ENCODE data around the gene FSHB. TPM values are rescaled to one million over a fixed set of nuclear protein-coding genes. Genes with fewer than 3 reads are reported as not detected.
"Not testable (repeated sequence)": the region's sequence is repeated elsewhere in the genome, so short reads cannot be mapped to it uniquely, and the experiment has no call there.

Gene FSHB
- total RNA-seq, 2 donors from 2014 or later = not detected

DNA sequence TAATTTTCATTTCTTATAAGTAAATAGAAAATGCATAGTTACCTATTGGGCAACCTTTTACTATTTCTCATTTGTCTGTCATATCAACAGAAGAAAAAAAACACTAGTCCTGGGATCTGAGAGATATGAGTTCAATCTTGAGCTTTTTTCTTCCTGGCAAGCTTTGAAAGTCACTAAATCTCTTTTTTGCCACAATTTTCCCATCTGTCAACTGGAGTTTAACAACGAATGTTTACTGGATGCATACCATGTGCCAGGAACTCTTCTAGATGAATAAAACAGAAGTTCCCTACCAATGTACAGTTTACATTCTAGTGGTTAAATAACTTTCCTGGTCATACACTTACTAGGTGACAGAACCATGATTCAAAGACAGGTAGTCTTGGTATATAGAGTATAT is 31.0 kb downstream of the FSHB start:
- Histone ChIP-seq H3K4me3 (no peak overlapping the region), H3K9me3 (no peaks in the 10 kb centered on the region), H3K27me3 (replicated peaks; ENCODE audit: insufficient read depth) (no peaks in the 10 kb centered on the region), H3K27ac (no peak overlapping the region), H3K4me1 (replicated peaks) (no peaks in the 10 kb centered on the region), H3K36me3 (no peaks in the 10 kb centered on the region)
- intact Hi-C loops (cut with DNase I) = no loop called here
- no peak for DNase-seq (ENCODE audit: low spot score)
- no peak for TF ChIP-seq POLR2AphosphoS5 (IDR thresholded peaks at IDR 0.05)
- WGBS = 59% methylated on average over 1 of the region's 1 CpG

DNA sequence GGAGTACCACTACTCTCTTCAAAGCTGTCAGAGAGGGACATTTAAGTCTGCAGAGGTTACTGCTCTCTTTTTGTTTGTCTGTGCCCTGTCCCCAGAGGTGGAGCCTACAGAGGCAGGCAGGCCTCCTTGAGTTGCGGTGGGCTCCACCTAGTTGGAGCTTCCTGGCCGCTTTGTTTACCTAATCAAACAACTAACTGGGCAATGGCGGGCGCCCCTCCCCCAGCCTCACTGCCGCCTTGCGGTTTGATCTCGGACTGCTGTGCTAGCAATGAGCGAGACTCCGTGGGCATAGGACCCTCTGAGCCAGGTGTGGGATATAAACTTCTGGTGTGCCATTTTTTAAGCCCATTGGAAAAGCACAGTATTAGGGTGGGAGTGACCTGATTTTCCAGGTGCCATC is 37.8 kb downstream of the FSHB start:
- H3K4me3 ChIP-seq; H3K36me3 ChIP-seq; intact Hi-C loops (cut with DNase I); H3K4me1 ChIP-seq (replicated peaks); H3K27me3 ChIP-seq (replicated peaks; ENCODE audit: insufficient read depth); H3K9me3 ChIP-seq; H3K27ac ChIP-seq; DNase-seq (ENCODE audit: low spot score): not testable (repeated sequence)
- 85% methylated on average over 9 of the region's 9 CpGs for WGBS

DNA sequence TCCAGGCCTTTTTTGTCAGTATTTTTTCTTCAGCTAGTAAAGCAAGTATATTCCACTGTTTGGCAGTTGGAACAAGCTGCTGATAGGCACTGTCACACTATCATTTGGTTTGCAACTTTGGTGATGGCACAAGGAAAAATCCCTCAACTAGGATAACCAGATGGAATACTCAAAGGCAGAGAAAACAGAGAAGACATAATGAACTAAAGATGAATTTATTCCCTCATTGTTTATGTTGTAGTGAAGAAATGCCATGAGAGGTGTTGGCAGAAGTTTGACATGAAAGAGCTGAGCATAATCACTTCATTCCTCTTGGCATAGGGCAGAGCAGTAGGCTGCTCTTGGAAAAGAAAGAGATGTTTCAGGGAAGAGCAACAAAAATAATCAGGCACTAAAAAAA is 39.9 kb downstream of the FSHB start:
- DNase-seq (ENCODE audit: low spot score) = no peak
- no peak overlapping the region for H3K27ac ChIP-seq
- no peaks in the 10 kb centered on the region for H3K27me3 ChIP-seq (replicated peaks; ENCODE audit: insufficient read depth)
- intact Hi-C loops (cut with DNase I) = no loop called here
- TF ChIP-seq POLR2AphosphoS5 (IDR thresholded peaks at IDR 0.05) (no peak), POLR2A (IDR thresholded peaks at IDR 0.05) (no peak)
- TF ChIP-seq, protein P1, sequence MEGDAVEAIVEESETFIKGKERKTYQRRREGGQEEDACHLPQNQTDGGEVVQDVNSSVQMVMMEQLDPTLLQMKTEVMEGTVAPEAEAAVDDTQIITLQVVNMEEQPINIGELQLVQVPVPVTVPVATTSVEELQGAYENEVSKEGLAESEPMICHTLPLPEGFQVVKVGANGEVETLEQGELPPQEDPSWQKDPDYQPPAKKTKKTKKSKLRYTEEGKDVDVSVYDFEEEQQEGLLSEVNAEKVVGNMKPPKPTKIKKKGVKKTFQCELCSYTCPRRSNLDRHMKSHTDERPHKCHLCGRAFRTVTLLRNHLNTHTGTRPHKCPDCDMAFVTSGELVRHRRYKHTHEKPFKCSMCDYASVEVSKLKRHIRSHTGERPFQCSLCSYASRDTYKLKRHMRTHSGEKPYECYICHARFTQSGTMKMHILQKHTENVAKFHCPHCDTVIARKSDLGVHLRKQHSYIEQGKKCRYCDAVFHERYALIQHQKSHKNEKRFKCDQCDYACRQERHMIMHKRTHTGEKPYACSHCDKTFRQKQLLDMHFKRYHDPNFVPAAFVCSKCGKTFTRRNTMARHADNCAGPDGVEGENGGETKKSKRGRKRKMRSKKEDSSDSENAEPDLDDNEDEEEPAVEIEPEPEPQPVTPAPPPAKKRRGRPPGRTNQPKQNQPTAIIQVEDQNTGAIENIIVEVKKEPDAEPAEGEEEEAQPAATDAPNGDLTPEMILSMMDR (IDR thresholded peaks at IDR 0.05) = no peak
- no peaks in the 10 kb centered on the region for H3K4me1 ChIP-seq (replicated peaks)
- no peak overlapping the region for H3K4me3 ChIP-seq
- no peaks in the 10 kb centered on the region for H3K36me3 ChIP-seq
- no peaks in the 10 kb centered on the region for H3K9me3 ChIP-seq

DNA sequence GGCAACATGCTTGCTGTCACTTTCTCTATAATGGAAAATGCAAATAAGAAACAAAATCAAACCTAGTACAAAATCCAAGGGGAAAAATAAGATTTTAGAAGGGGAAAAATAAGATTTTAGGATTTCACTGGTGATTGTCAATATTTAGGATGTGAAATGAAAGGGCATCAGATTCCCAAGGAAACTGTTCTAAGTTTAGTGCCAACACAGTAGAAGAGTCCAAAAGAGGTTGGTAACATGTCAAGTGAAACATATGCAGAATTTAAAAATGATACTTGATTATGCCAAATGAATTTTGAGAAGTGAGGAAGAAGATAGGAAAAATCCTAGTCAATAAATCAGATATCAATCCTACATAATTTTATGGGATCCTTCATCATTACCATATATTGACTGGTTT is 46.4 kb downstream of the FSHB start:
- H3K27ac ChIP-seq = no peak overlapping the region
- no peaks in the 10 kb centered on the region for H3K9me3 ChIP-seq
- TF ChIP-seq POLR2AphosphoS5 (IDR thresholded peaks at IDR 0.05) = no peak
- intact Hi-C loops (cut with DNase I) = no loop called here
- no peaks in the 10 kb centered on the region for H3K36me3 ChIP-seq
- no peak overlapping the region for H3K4me3 ChIP-seq
- DNase-seq (ENCODE audit: low spot score) = no peak
- H3K4me1 ChIP-seq (replicated peaks) = no peaks in the 10 kb centered on the region
- no peaks in the 10 kb centered on the region for H3K27me3 ChIP-seq (replicated peaks; ENCODE audit: insufficient read depth)

DNA sequence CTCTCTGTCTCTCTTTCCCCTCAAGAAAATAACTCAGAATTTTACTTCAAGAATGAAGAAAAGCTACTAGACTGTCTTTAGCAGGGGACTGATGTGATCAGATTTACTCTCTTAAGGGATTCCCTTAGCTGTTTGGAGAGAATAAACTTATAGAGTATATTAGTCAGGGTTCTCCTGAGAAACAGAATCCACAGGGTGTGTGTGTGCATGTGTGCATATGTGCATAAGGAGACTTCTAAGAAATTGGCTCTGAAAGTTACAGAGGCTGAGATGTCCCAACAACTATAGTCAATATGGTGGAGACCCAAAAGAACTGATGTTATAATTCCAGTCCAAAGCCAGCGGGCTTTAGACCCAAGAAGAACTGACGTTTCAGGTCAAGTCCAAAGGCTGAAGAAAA is 49.0 kb downstream of the FSHB start:
- Histone ChIP-seq H3K9me3 (no peaks in the 10 kb centered on the region), H3K27me3 (replicated peaks; ENCODE audit: insufficient read depth) (no peaks in the 10 kb centered on the region), H3K4me1 (replicated peaks) (no peaks in the 10 kb centered on the region), H3K27ac (no peak overlapping the region), H3K36me3 (no peaks in the 10 kb centered on the region), H3K4me3 (no peak overlapping the region)
- intact Hi-C loops (cut with DNase I) = no loop called here
- TF ChIP-seq POLR2A (IDR thresholded peaks at IDR 0.05) = no peak
- WGBS = 89% methylated on average over 2 of the region's 2 CpGs
- DNase-seq (ENCODE audit: low spot score) = no peak

DNA sequence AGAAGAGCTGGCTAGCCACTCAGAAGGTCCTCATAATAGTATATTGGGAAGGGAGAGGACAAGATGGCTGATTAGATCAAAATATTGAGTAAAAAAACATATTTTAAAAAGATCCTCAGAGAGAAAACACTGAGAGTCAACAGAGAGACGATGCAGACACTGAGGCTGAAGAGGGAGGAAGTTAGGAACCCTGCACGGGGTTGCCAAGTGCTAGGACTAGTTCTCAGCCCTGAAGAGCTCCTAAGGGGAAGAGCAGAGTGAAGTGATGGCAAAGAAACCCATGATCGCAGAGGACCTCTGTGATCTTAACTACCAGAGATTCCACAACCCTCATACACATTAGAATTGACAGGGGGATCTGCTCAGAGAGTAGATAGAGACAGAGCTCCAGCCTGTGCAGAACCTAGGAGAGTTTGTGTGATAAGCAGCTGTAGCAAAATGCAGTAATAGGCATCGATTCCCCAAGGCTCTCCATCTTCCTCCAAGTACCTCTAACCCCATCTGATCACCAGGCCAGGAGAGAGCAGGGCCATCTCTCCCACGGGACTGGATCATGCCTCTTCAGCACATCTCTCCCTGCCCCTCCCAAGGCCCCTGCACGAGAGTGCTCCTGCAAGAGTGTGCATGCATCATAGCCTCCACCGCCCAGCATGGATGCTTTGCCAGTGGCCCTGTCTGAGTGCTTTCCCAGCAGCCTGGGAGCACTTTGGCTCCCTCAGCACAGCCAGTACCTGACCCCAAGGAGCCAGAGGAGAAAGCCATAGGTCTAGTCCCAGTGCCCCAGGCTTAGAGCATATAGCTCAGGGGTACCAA is 50.9 kb downstream of the FSHB start:
- WGBS = 76% methylated on average over 7 of the region's 7 CpGs
- Histone ChIP-seq H3K36me3 (no peaks in the 10 kb centered on the region), H3K4me1 (replicated peaks) (no peaks in the 10 kb centered on the region), H3K27ac (no peak overlapping the region), H3K9me3 (no peaks in the 10 kb centered on the region), H3K27me3 (replicated peaks; ENCODE audit: insufficient read depth) (no peaks in the 10 kb centered on the region), H3K4me3 (no peak overlapping the region)
- TF ChIP-seq, protein P1 (IDR thresholded peaks at IDR 0.05) = no peak
- TF ChIP-seq POLR2A (IDR thresholded peaks at IDR 0.05) (no peak), POLR2AphosphoS5 (IDR thresholded peaks at IDR 0.05) (no peak)
- intact Hi-C loops (cut with DNase I) = no loop called here
- no peak for DNase-seq (ENCODE audit: low spot score)

DNA sequence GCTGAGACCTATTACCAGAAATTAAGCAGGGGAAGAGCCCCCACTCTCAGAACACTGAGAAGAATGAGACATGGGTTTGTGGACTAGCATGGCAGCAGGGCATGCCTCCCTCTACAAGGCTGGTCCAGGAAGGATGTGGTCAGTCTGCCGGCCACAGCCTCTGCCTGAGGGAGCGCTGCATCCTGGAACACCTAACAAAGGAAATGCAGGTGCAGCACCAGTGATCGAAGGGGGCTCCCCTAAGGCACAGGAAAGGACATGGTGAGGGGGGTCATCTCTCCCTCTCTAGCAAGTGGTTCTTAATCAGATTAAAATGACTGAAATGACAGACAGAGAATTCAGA is 51.4 kb downstream of the FSHB start:
- Histone ChIP-seq H3K27me3 (replicated peaks; ENCODE audit: insufficient read depth) (no peaks in the 10 kb centered on the region), H3K4me3 (no peak overlapping the region), H3K4me1 (replicated peaks) (no peaks in the 10 kb centered on the region), H3K27ac (no peak overlapping the region), H3K9me3 (no peaks in the 10 kb centered on the region), H3K36me3 (no peaks in the 10 kb centered on the region)
- intact Hi-C loops (cut with DNase I) = no loop called here
- no peak for TF ChIP-seq POLR2A (IDR thresholded peaks at IDR 0.05)
- TF ChIP-seq POLR2AphosphoS5 (IDR thresholded peaks at IDR 0.05) = no peak
- TF ChIP-seq, protein P1 (IDR thresholded peaks at IDR 0.05) = no peak
- no peak for DNase-seq (ENCODE audit: low spot score)
- WGBS = 94% methylated on average over 3 of the region's 3 CpGs

Data from prostate gland (tissue), 2 donors.